ENCODE data around the gene NTPCR.

GRCh38 chr1:233020426-233020825 lies 70.0 kb downstream of the NTPCR start:
- TF ChIP-seq CTCF (IDR thresholded peaks at IDR 0.05; ENCODE audit: insufficient read depth, low read depth, low read length) (no peak), EZH2 (IDR thresholded peaks at IDR 0.05; ENCODE audit: insufficient read depth, low read length) (no peak)
